ENCODE results near the gene CDKN3. TPM values are rescaled to one million over a fixed set of nuclear protein-coding genes. Genes with fewer than 3 reads are reported as not detected.

Gene CDKN3
- total RNA-seq, 1 experiment from 2014 or later: 62.5 TPM

DNA sequence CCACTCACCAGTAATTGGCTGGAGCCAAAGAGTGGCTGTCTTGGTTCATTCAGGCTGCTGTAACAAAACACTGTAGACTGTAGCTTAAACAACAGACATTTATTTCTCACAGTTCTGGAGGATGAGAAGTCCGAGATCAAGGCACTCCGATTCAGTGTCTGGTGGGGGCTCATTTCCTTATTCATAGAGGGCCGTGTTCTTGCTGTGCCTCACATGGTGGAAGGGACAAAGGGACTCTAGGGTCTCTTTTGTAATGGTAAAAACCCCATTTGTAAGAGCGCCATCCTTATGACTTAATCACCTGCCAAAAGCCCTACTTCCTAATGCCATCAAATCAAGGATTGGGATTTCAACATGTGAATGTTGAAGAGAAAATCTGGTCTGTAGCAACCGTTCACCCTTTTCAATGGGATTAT lies 34.7 kb upstream of the CDKN3 start:
- intact Hi-C loops (cut with micrococcal nuclease): no loop called here
- BruUV-seq (replicated peaks): no TSS peak
- Histone ChIP-seq H3K4me2 (ENCODE audit: low read length) (no peak overlapping the region), H3K27me3 (ENCODE audit: insufficient read depth, low read length) (no peaks in the 10 kb centered on the region), H3K79me2 (ENCODE audit: insufficient read depth, low read length) (no peaks in the 10 kb centered on the region), H2AFZ (ENCODE audit: low read depth, low read length, poor library complexity, severe bottlenecking) (no peak overlapping the region), H3K4me3 (replicated peaks in 1 of 2; ENCODE audit: low read depth in 1 of 2, low read length in 2 of 2) (no peak overlapping the region), H3K36me3 (ENCODE audit: control insufficient read depth in 1 of 2, insufficient read depth in 2 of 2, low read length in 2 of 2) (no peaks in the 10 kb centered on the region), H3K9me3 (ENCODE audit: control insufficient read depth in 1 of 2, insufficient read depth in 1 of 2, low read depth in 1 of 2, low read length in 2 of 2) (no peaks in the 10 kb centered on the region), H3K9ac (ENCODE audit: low read length) (no peak overlapping the region), H3K9me2 (ENCODE audit: insufficient read depth) (no peaks in the 10 kb centered on the region), H4K20me1 (ENCODE audit: insufficient read depth) (no peaks in the 10 kb centered on the region), H3K27ac (ENCODE audit: low read depth, low read length) (no peak overlapping the region), H3K4me1 (ENCODE audit: control insufficient read depth in 1 of 2, insufficient read depth in 2 of 2, low read length in 2 of 2) (peaks cover 0 to 4% of the 10 kb centered on the region in 2 experiments; a peak in 1 of 4 replicates)
- CTCF ChIA-PET: no interaction called here
- DNase-seq (ENCODE audit: low read depth, low spot score) (no peak), ATAC-seq (no peak)
- RAD21 ChIA-PET (ENCODE audit: low non-redundant PET in 1 of 2, low total read pairs in 2 of 2, uncharacterized antibody in 2 of 2, unreplicated experiment in 2 of 2): no interaction called here
- TF ChIP-seq JUND (IDR thresholded peaks at IDR 0.05): no peak
- no peak for TF ChIP-seq POLR2AphosphoS5 (IDR thresholded peaks at IDR 0.05; ENCODE audit: low read depth, low read length)
- no peak for TF ChIP-seq EGR1 (IDR thresholded peaks at IDR 0.05; ENCODE audit: low read depth)
- TF ChIP-seq, protein P1, sequence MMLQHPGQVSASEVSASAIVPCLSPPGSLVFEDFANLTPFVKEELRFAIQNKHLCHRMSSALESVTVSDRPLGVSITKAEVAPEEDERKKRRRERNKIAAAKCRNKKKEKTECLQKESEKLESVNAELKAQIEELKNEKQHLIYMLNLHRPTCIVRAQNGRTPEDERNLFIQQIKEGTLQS (IDR thresholded peaks at IDR 0.05): no peak
- TF ChIP-seq, protein P2, sequence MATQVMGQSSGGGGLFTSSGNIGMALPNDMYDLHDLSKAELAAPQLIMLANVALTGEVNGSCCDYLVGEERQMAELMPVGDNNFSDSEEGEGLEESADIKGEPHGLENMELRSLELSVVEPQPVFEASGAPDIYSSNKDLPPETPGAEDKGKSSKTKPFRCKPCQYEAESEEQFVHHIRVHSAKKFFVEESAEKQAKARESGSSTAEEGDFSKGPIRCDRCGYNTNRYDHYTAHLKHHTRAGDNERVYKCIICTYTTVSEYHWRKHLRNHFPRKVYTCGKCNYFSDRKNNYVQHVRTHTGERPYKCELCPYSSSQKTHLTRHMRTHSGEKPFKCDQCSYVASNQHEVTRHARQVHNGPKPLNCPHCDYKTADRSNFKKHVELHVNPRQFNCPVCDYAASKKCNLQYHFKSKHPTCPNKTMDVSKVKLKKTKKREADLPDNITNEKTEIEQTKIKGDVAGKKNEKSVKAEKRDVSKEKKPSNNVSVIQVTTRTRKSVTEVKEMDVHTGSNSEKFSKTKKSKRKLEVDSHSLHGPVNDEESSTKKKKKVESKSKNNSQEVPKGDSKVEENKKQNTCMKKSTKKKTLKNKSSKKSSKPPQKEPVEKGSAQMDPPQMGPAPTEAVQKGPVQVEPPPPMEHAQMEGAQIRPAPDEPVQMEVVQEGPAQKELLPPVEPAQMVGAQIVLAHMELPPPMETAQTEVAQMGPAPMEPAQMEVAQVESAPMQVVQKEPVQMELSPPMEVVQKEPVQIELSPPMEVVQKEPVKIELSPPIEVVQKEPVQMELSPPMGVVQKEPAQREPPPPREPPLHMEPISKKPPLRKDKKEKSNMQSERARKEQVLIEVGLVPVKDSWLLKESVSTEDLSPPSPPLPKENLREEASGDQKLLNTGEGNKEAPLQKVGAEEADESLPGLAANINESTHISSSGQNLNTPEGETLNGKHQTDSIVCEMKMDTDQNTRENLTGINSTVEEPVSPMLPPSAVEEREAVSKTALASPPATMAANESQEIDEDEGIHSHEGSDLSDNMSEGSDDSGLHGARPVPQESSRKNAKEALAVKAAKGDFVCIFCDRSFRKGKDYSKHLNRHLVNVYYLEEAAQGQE (IDR thresholded peaks at IDR 0.05; ENCODE audit: low read depth): no peak
- TF ChIP-seq EZH2 (IDR thresholded peaks at IDR 0.05): no peak
- no peak for TF ChIP-seq EZH2phosphoT487 (IDR thresholded peaks at IDR 0.05; ENCODE audit: borderline replicate concordance)
- POLR2A ChIA-PET: no interaction called here
